SJSA1 (cell line): ENCODE measurements around the gene PAPLN. TPM values are rescaled to one million over a fixed set of nuclear protein-coding genes. Genes with fewer than 3 reads are reported as not detected.

ENCODE experiments used
- DNase-seq, 2 experiments: peaks; one replicate each; pipeline ENCODE4 v3.0.0-alpha.2; 2015 to 2020; ENCODE audit warnings: low spot score in 2 of 2, low read depth in 1 of 2
- H3K27ac ChIP-seq: fragments of 250-450 bp; sonication (Bioruptor Pico); 2 replicates; pipeline ENCODE4 v1.5.1; 2020; ENCODE audit warnings: mild to moderate bottlenecking, moderate library complexity
- H3K27me3 ChIP-seq: fragments of 250-450 bp; sonication (Bioruptor Pico); replicated peaks from 2 replicates; pipeline ENCODE4 v1.5.1; 2020; ENCODE audit warnings: mild to moderate bottlenecking, moderate library complexity
- H3K36me3 ChIP-seq: fragments of 250-450 bp; sonication (Bioruptor Pico); 2 replicates; pipeline ENCODE4 v1.5.1; 2020; ENCODE audit warnings: mild to moderate bottlenecking
- H3K4me1 ChIP-seq: fragments of 250-450 bp; sonication (Bioruptor Pico); replicated peaks from 2 replicates; pipeline ENCODE4 v1.6.1; 2021; ENCODE audit warnings: mild to moderate bottlenecking
- H3K4me3 ChIP-seq: fragments of 250-450 bp; sonication (Bioruptor Pico); 2 replicates; pipeline ENCODE4 v1.5.1; 2020; ENCODE audit warnings: mild to moderate bottlenecking
- H3K9me3 ChIP-seq: fragments of 250-450 bp; sonication (Bioruptor Pico); replicated peaks from 2 replicates; pipeline ENCODE4 v1.5.1; 2020; ENCODE audit warnings: mild to moderate bottlenecking
- total RNA-seq: library from RNA; depleted of rRNA; stranded (reverse); fragments of >200 nt; shearing (Covaris generic); gene quantifications from 2 replicates; pipeline ENCODE4 v1.2.3, GENCODE V29; 2014

The PAPLN gene
- total RNA-seq, 1 experiment from 2014 or later, result 2.4 TPM

DNA sequence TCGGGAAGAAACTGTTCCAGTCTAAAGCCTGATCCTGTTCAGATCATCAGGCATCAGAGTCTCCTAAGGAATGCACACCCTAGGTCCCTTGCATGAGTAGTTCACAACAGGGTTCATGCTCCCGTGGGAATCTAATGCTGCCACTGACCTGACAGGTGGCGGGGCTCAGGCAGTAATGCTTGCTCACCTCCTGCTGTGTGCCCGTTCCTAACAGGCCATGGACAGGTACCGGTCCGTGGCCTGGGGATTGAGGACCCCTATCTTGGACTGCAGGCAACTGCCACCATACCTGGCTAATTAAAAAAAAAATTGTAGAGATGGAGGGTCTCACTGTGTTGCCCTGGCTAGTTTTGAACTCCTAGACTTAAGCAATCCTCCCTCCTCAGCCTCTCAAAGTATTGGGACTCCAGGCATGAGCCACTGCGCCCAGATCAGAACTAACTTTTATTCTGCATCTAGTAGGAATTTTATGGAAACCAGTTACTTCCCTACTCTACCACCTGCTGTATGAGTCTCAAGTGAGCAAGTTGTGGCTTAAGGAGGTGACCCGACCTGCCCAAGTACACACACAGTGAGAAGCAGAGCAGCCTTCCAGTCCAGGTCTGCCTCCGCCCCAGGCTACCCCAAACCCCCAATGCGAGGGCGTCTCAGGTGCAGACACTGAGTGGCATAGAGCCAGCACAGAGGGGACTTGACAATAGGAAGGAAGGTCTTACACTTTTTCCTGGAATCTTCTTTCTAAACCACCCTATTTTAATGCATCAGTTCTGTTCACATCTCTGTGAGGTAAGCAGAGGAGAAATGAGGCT, 2.5 kb upstream of the PAPLN start:
- Histone ChIP-seq H3K27ac (no peak overlapping the region), H3K4me3 (no peak overlapping the region), H3K9me3 (no peaks in the 10 kb centered on the region), H3K4me1 (peaks cover 34% of the 10 kb centered on the region), H3K36me3 (no peaks in the 10 kb centered on the region), H3K27me3 (peaks cover 13% of the 10 kb centered on the region)
- DNase-seq, result no peak

GRCh38 chr14:73235531-73236155, 1.7 kb upstream of the PAPLN start:
- no peak for DNase-seq
- Histone ChIP-seq H3K27me3 (peaks cover 13% of the 10 kb centered on the region), H3K27ac (no peak overlapping the region)

GRCh38 chr14:73236157-73236556, 1.1 kb upstream of the PAPLN start:
- no peak for DNase-seq
- Histone ChIP-seq H3K9me3 (no peaks in the 10 kb centered on the region), H3K36me3 (no peaks in the 10 kb centered on the region), H3K4me3 (no peak overlapping the region), H3K27ac (no peak overlapping the region), H3K4me1 (peaks cover 36% of the 10 kb centered on the region), H3K27me3 (peaks cover 13% of the 10 kb centered on the region)

More at GRCh38 chr14:73235531-73236155, 1.7 kb upstream of the PAPLN start:
- H3K4me3 ChIP-seq, result no peak overlapping the region
- no peaks in the 10 kb centered on the region for H3K36me3 ChIP-seq
- no peaks in the 10 kb centered on the region for H3K9me3 ChIP-seq
- peaks cover 36% of the 10 kb centered on the region for H3K4me1 ChIP-seq

- no peak for DNase-seq
- Histone ChIP-seq H3K27ac (no peak overlapping the region), H3K36me3 (no peaks in the 10 kb centered on the region), H3K4me3 (no peak overlapping the region), H3K9me3 (no peaks in the 10 kb centered on the region), H3K27me3 (peaks cover 13% of the 10 kb centered on the region), H3K4me1 (peaks cover 36% of the 10 kb centered on the region)
Measured at GRCh38 chr14:73236752-73237218, 521 bp upstream of the PAPLN start.

GRCh38 chr14:73237786-73238423, 599 bp downstream of the PAPLN start:
- peak overlapping the region; percentile 31 for H3K4me3 ChIP-seq
- no peak for DNase-seq
- H3K9me3 ChIP-seq, result no peaks in the 10 kb centered on the region
- peak overlapping the region; percentile 49; the same call in 1 of the 2 replicates for H3K27ac ChIP-seq
- peaks cover 13% of the 10 kb centered on the region for H3K27me3 ChIP-seq
- peaks cover 30% of the 10 kb centered on the region for H3K4me1 ChIP-seq
- no peaks in the 10 kb centered on the region for H3K36me3 ChIP-seq

DNA sequence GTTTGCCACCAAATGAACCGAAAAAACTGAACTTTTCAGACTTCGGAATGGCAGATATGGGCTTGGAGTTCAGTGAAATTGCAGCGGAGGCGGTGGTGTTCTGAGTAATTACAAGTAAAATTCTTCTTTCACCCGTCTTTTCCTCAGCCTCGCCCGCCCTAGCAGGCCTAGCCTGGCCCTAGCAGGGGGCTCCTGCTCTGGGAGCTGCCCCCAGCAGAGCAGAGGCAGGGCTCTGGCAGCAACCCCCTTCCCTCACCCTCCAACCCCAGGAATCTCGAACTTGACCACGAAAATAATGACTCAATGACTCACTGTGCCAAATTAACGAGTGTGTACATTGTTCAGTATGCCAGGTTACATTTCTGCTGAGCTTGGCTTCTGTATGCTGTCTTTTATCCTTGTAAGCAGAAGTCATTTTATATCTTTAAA, 1.1 kb downstream of the PAPLN start:
- Histone ChIP-seq H3K9me3 (no peaks in the 10 kb centered on the region), H3K36me3 (no peaks in the 10 kb centered on the region), H3K4me3 (peak overlapping the region; percentile 31), H3K4me1 (peaks cover 30% of the 10 kb centered on the region), H3K27ac (peak overlapping the region; percentile 49; the same call in 1 of the 2 replicates), H3K27me3 (peaks cover 13% of the 10 kb centered on the region)
- DNase-seq, result peak; percentile 68 to 77

- DNase-seq, result no peak
- Histone ChIP-seq H3K36me3 (no peaks in the 10 kb centered on the region), H3K4me3 (no peak overlapping the region), H3K27me3 (peaks cover 13% of the 10 kb centered on the region), H3K9me3 (no peaks in the 10 kb centered on the region), H3K4me1 (peaks cover 30% of the 10 kb centered on the region), H3K27ac (no peak overlapping the region)
Measured at GRCh38 chr14:73238941-73239340, 1.6 kb downstream of the PAPLN start.

GRCh38 chr14:73239393-73240241, 2.3 kb downstream of the PAPLN start:
- H3K36me3 ChIP-seq, result no peaks in the 10 kb centered on the region

GRCh38 chr14:73240816-73241480, 3.6 kb downstream of the PAPLN start:
- Histone ChIP-seq H3K9me3 (no peaks in the 10 kb centered on the region), H3K27me3 (peaks cover 13% of the 10 kb centered on the region), H3K36me3 (no peaks in the 10 kb centered on the region), H3K4me1 (peaks cover 36% of the 10 kb centered on the region), H3K4me3 (no peak overlapping the region), H3K27ac (no peak overlapping the region)
- DNase-seq, result no peak

More at GRCh38 chr14:73239393-73240241, 2.3 kb downstream of the PAPLN start:
- DNase-seq, result no peak
- Histone ChIP-seq H3K9me3 (no peaks in the 10 kb centered on the region), H3K4me1 (peaks cover 30% of the 10 kb centered on the region), H3K27ac (no peak overlapping the region), H3K27me3 (peaks cover 13% of the 10 kb centered on the region), H3K4me3 (no peak overlapping the region)

GRCh38 chr14:73241481-73242165, 4.3 kb downstream of the PAPLN start:
- H3K27ac ChIP-seq, result no peak overlapping the region
- H3K4me1 ChIP-seq, result peaks cover 36% of the 10 kb centered on the region
- H3K9me3 ChIP-seq, result no peaks in the 10 kb centered on the region
- H3K27me3 ChIP-seq, result peaks cover 13% of the 10 kb centered on the region
- no peak overlapping the region for H3K4me3 ChIP-seq
- DNase-seq, result no peak
- H3K36me3 ChIP-seq, result no peaks in the 10 kb centered on the region

DNA sequence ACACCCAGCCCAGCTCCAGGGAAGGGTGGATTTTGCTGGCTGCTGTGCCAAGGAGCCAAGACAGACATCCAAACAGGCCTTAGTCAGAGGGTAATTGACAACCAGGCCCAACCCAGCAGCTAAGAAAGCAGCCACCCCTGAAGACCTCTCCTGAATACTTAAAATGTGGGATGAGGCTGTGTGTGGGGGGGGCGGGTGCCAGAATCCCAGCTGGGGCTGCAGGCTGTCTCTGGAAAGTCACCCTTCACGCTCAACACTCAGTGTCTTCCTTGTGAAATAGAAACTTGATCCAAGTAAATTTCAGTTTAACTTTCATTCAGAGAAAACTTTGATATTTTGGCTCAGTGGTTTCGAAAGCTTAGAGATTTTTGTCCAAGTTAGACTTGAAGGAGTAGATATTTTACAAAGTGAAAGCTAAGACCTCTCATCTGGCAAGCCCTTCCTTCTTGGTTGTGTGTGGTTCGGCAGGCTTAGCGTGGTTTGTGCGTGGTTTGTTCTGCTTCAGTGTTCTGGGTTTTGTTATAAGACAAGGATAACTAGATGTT, 5.1 kb downstream of the PAPLN start:
- H3K9me3 ChIP-seq, result no peaks in the 10 kb centered on the region

GRCh38 chr14:73243341-73243740, 6.0 kb downstream of the PAPLN start:
- H3K4me1 ChIP-seq, result peaks cover 27% of the 10 kb centered on the region
- no peaks in the 10 kb centered on the region for H3K36me3 ChIP-seq
- H3K4me3 ChIP-seq, result no peak overlapping the region
- H3K27ac ChIP-seq, result no peak overlapping the region
- no peaks in the 10 kb centered on the region for H3K27me3 ChIP-seq
- no peak for DNase-seq
- no peaks in the 10 kb centered on the region for H3K9me3 ChIP-seq

More for the DNA sequence above, 5.1 kb downstream of the PAPLN start:
- no peaks in the 10 kb centered on the region for H3K36me3 ChIP-seq
- H3K27ac ChIP-seq, result no peak overlapping the region
- no peak overlapping the region for H3K4me3 ChIP-seq
- no peak for DNase-seq
- H3K4me1 ChIP-seq, result peaks cover 35% of the 10 kb centered on the region
- H3K27me3 ChIP-seq, result peaks cover 8% of the 10 kb centered on the region
